T-helper 2 cell treated with Interferon-gamma antibody and Interleukin-4, amounts not matched to agents 100 ng/mL and 5 ng/mL, for 36 hours (primary cell): Measurements from ENCODE around the gene PPP1R12B. TPM values are rescaled to one million over a fixed set of nuclear protein-coding genes. Genes with fewer than 3 reads are reported as not detected.
"Not testable (repeated sequence)": the region's sequence is repeated elsewhere in the genome, so short reads cannot be mapped to it uniquely, and the experiment has no call there.

Experiments
- intact Hi-C: fragments of 100-400 bp; cut with micrococcal nuclease; formaldehyde crosslinking; loops from one replicate; pipeline ENCODE4 v1.15.1; 2023
- total RNA-seq: library from RNA; stranded (reverse); gene quantifications from 2 replicates; pipeline ENCODE4 v1.2.3, GENCODE V29; 2022

PPP1R12B gene
- total RNA-seq, 1 donor from 2014 or later: 20.4 TPM

DNA sequence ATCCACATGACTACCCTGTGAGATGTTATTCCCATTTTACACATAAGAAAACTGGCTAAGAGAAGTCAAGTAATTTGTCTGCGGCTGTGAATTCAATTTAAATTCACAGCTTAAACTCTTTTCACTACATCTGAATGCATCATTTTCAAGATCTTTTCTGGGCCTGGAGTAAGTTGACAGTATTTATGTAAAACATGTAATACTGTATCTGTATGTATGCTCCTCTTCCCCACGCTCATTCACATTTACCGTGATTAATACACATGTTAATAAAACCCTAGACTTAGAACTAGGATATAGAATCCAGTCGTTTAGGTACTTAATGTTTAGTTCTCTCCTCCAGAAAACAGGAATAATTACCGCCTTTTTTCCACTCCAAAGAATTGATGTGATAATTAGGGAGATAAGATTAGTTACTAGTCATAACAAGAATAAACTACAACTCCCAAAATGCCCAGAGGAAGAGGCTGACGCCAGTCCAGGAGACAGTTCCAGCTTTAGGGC, 442 bp upstream of the PPP1R12B start:
- intact Hi-C loops: loop anchor here (1.0 to 10.0 kb wide), 4 partner anchors 579 to 1449 kb away; partner anchors contain the start of genes ADIPOR1, KLHL12, TMEM183A and ZBED6

GRCh38 chr1:202349206-202349928, 868 bp downstream of the PPP1R12B start:
- intact Hi-C loops: loop anchor here (2.0 to 10.0 kb wide), 3 partner anchors 605 to 1448 kb away; partner anchors contain the start of genes ADIPOR1, TMEM183A, ZBED6 and ZC3H11A

DNA sequence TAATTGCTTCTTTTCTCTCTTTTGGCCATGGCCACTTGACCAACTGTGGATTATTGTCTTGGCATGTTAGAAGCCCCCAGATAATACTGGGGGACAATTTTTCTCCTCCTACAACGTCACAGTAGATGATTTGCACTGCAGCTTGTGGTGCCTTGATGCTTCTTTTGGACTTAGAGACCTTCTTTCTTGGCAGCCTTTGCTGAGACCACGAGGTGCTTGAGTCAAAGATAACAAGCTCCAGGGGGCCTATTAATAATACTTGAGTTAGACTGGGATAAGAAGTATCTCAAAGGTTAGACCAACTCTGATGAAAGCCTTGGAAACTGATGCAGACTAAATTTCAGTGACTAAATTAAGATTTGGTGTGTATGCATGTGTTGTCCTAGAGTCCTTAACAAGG, 3.2 kb downstream of the PPP1R12B start:
- intact Hi-C loops: no loop called here

DNA sequence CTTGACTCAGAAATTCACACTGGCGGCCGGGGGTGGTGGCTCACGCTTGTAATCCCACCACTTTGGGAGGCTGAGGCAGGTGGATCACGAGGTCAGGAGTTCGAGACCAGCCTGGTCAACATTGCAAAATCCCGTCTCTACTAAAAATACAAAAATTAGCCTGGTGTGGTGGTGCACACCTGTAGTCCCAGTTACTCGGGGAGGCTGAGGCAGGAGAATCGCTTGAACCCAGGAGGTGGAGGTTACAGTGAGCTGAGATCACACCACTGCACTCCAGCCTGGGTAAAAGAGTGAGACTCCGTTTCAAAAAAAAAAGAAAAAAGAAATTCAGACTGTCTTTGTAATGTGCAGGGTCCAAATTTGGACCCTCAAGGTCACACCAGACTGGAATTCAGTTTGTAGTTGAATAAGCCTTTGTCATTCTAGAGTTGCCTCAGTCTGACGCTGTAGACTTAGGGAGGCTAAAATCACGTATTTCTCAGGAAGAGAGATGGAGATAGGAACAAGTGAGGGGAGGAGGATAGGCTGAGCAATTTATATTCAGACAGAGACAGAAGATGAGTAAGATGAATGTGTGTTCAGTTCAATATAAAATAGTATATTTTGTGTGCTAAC, 4.2 kb downstream of the PPP1R12B start:
- intact Hi-C loops: not testable (repeated sequence)

- intact Hi-C loops: no loop called here
Measured at GRCh38 chr1:202355944-202356553, 7.5 kb downstream of the PPP1R12B start.

GRCh38 chr1:202357506-202357905, 9.0 kb downstream of the PPP1R12B start:
- intact Hi-C loops: no loop called here

DNA sequence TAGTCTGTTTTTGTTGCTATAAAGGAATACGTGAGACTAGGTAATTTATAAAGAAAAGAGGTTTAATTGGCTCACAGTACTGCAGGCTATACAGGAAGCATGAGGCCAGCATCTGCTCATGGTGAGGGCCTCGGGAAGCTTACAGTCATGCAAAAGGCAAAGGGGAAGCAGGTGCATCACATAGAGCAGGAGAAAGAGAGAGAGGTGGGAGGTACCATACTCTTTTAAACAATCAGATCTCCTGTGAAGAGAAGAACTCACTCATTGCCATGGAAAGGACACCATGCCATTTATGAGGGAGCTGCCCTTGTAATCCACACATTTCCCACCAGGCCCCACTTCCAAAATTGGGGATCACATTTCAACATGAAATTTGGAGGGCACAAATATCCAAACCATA, 12.7 kb downstream of the PPP1R12B start:
- intact Hi-C loops: no loop called here

GRCh38 chr1:202361701-202362100, 13.2 kb downstream of the PPP1R12B start:
- intact Hi-C loops: no loop called here

GRCh38 chr1:202362212-202362611, 13.7 kb downstream of the PPP1R12B start:
- intact Hi-C loops: no loop called here

GRCh38 chr1:202365092-202365815, 16.8 kb downstream of the PPP1R12B start:
- intact Hi-C loops: no loop called here

- intact Hi-C loops: no loop called here
Measured at GRCh38 chr1:202367271-202367670, 18.8 kb downstream of the PPP1R12B start.

DNA sequence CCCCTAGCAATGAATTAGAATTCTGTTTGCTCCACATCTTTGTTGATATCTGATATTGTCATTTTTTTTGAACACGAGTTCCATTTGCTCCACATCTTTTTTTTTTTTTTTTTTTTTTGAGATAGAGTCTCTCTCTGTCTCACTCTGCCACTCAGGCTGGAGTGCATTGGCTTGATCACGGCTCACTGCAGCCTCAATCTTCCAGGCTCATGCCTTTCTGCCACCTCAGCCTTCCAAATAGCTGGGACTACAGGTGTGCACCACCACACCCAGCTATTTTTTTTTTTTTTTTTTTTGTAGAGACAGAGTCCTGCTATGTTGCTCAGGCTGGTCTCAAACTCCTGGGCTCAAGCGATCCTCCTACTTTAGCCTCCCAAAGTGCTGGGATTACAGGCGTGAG, 22.4 kb downstream of the PPP1R12B start:
- intact Hi-C loops: not testable (repeated sequence)

DNA sequence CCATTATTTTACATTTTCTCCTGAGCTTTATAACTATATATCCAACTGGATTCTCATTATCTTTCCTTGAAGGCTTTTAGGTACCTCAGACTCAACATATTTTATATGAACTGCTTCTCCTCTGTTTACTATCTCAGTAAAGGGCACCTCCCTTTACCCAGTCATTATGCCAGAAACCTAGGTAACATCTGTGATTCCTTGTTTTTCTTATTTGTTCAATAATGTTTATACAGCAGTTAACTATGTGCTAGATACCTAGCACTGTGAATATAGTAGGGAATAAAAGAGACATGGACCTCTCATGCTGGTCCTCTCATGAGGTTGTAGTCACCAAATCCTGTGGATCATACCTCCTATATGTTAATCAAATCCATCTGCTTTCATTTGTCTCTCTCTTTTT, 25.6 kb downstream of the PPP1R12B start:
- intact Hi-C loops: no loop called here

- intact Hi-C loops: not testable (repeated sequence)
Measured at GRCh38 chr1:202375175-202375574, 26.7 kb downstream of the PPP1R12B start.

DNA sequence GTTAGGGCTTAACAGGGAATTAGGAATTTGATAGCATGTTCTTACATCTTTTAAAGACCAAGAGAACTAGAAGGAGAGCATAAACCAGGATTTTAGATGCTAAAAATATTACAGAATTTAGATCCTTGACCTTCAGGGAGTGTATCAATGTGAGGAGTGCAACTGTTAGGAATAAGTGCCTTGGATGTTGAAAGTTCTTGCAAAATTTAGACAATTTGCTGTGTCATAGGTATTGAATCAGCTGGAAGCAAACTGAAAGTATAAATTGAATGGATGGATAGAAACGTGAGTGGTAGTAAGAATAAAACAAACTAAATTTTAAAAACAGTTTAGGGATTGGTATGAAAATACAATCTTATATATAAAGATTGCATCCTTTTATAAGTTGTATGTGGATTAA, 27.7 kb downstream of the PPP1R12B start:
- intact Hi-C loops: no loop called here

- intact Hi-C loops: not testable (repeated sequence)
Measured at GRCh38 chr1:202379884-202380529, 31.5 kb downstream of the PPP1R12B start.

GRCh38 chr1:202380535-202380934, 32.0 kb downstream of the PPP1R12B start:
- intact Hi-C loops: not testable (repeated sequence)

DNA sequence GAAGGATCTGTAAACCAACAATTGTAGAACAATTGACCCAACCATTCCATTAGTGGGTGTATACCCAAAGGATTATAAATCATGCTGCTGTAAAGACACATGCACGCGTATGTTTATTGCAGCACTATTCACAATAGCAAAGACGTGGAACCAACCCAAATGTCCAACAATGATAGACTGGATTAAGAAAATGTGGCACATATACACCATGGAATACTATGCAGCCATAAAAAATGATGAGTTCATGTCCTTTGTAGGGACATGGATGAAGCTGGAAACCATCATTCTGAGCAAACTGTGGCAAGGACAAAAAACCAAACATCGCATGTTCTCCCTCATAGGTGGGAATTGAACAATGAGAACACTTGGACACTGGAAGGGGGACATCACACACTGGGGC, 33.4 kb downstream of the PPP1R12B start:
- intact Hi-C loops: not testable (repeated sequence)

- intact Hi-C loops: not testable (repeated sequence)
Measured at GRCh38 chr1:202395831-202396230, 47.3 kb downstream of the PPP1R12B start.

GRCh38 chr1:202397256-202397655, 48.8 kb downstream of the PPP1R12B start:
- intact Hi-C loops: no loop called here

DNA sequence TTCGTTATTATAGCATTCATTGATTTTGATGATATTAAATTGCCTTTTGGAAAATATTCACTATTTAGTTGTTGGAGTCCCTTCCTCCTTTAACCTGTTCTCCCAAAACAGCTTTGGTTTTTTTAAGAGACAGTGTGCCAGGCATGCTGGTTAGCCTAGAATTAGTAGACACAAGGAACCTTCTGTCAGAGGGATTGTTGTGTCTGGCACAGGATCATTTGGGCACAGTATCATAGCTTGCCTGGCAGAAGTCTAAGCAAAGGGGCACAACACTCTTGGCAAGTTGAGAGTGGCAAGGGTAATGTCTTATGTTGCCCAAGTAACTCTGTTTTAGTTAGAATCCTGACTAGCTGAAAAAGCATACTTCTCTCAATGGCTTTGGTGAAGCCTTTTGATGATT, 49.9 kb downstream of the PPP1R12B start:
- intact Hi-C loops: not testable (repeated sequence)
